ENCODE data around the gene WDR7. TPM values are rescaled to one million over a fixed set of nuclear protein-coding genes. Genes with fewer than 3 reads are reported as not detected.

Gene WDR7
- total and polyA plus RNA-seq, 9 of the 15 experiments (the other 6 are each of a cell fraction or from before 2014, with no cell fraction given) = 1.4 to 9.4 (median 5.3) TPM

DNA sequence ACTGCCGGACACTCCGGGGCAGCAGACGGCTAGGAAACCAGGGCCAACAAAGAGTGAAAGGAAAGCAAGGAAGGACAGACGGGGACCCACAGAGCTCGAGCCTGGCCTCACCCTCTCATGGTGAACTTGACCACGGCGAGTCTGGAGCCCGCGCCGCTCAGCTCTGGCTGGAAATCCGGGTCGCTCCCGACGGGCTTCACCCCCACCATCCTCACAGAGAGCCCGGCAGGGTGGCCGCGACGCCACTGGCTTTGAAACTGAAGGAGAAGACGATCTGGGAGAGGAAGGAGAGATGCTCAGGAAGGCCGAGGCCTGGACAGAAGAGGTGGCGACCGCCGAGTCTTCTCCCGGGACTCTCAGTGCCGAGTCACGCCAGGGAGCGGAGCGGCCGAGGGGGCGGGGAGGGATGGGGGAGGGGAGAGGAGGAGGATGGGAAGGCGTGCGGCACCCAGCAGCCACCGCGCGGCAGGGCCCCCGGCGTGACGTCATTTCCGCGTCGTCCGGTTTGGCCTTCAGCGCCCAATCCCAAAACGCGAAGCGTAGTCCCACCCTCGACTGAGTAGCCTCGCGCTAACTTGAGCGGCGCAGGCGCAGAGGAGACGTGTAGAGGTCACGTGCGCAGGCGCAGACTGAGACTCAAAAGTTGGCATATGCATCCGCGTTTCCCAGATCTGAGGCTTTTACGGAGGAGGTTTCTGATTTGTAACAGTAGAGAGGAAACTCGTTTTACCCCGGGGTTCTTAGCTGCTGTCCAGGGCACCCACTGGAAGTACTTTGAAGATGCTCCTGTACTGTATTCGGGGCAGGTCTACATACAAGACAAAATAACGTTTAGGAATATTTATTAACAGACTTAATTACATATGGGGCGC is 12.7 kb upstream of the WDR7 start, which contains the start of gene TXNL1 (continued):
- TF ChIP-seq KHSRP (IDR thresholded peaks at IDR 0.05) (peak; percentile 43; the same call in 1 of the 2 replicates), ARID1B (IDR thresholded peaks at IDR 0.05) (no peak), DNMT1 (IDR thresholded peaks at IDR 0.05) (no peak), MTA2 (IDR thresholded peaks at IDR 0.05; ENCODE audit: low read depth) (no peak), LEF1 (IDR thresholded peaks at IDR 0.05) (no peak), CBX5 (IDR thresholded peaks at IDR 0.05; ENCODE audit: borderline replicate concordance, low read depth) (no peak), SRSF1 (IDR thresholded peaks at IDR 0.05; ENCODE audit: low read depth, low read length) (no peak), ZNF316 (IDR thresholded peaks at IDR 0.05) (0 out of 2 replicates have a peak, but pooled peaks have one; percentile 10)
- TF ChIP-seq, protein P1, sequence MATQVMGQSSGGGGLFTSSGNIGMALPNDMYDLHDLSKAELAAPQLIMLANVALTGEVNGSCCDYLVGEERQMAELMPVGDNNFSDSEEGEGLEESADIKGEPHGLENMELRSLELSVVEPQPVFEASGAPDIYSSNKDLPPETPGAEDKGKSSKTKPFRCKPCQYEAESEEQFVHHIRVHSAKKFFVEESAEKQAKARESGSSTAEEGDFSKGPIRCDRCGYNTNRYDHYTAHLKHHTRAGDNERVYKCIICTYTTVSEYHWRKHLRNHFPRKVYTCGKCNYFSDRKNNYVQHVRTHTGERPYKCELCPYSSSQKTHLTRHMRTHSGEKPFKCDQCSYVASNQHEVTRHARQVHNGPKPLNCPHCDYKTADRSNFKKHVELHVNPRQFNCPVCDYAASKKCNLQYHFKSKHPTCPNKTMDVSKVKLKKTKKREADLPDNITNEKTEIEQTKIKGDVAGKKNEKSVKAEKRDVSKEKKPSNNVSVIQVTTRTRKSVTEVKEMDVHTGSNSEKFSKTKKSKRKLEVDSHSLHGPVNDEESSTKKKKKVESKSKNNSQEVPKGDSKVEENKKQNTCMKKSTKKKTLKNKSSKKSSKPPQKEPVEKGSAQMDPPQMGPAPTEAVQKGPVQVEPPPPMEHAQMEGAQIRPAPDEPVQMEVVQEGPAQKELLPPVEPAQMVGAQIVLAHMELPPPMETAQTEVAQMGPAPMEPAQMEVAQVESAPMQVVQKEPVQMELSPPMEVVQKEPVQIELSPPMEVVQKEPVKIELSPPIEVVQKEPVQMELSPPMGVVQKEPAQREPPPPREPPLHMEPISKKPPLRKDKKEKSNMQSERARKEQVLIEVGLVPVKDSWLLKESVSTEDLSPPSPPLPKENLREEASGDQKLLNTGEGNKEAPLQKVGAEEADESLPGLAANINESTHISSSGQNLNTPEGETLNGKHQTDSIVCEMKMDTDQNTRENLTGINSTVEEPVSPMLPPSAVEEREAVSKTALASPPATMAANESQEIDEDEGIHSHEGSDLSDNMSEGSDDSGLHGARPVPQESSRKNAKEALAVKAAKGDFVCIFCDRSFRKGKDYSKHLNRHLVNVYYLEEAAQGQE (IDR thresholded peaks at IDR 0.05; ENCODE audit: borderline replicate concordance) = 0 out of 2 replicates have a peak, but pooled peaks have one; percentile 34
- TF ChIP-seq, protein P1 (CRISPR knock-in tag; IDR thresholded peaks at IDR 0.05; ENCODE audit: low read depth) = no peak
- TF ChIP-seq, protein P2, sequence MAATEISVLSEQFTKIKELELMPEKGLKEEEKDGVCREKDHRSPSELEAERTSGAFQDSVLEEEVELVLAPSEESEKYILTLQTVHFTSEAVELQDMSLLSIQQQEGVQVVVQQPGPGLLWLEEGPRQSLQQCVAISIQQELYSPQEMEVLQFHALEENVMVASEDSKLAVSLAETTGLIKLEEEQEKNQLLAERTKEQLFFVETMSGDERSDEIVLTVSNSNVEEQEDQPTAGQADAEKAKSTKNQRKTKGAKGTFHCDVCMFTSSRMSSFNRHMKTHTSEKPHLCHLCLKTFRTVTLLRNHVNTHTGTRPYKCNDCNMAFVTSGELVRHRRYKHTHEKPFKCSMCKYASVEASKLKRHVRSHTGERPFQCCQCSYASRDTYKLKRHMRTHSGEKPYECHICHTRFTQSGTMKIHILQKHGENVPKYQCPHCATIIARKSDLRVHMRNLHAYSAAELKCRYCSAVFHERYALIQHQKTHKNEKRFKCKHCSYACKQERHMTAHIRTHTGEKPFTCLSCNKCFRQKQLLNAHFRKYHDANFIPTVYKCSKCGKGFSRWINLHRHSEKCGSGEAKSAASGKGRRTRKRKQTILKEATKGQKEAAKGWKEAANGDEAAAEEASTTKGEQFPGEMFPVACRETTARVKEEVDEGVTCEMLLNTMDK (IDR thresholded peaks at IDR 0.05; ENCODE audit: borderline replicate concordance, insufficient read depth, low read depth, low read length, poor library complexity, severe bottlenecking) = no peak
- TF ChIP-seq, protein P3, sequence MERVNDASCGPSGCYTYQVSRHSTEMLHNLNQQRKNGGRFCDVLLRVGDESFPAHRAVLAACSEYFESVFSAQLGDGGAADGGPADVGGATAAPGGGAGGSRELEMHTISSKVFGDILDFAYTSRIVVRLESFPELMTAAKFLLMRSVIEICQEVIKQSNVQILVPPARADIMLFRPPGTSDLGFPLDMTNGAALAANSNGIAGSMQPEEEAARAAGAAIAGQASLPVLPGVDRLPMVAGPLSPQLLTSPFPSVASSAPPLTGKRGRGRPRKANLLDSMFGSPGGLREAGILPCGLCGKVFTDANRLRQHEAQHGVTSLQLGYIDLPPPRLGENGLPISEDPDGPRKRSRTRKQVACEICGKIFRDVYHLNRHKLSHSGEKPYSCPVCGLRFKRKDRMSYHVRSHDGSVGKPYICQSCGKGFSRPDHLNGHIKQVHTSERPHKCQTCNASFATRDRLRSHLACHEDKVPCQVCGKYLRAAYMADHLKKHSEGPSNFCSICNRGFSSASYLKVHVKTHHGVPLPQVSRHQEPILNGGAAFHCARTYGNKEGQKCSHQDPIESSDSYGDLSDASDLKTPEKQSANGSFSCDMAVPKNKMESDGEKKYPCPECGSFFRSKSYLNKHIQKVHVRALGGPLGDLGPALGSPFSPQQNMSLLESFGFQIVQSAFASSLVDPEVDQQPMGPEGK (CRISPR knock-in tag; IDR thresholded peaks at IDR 0.05; ENCODE audit: borderline replicate concordance) = no peak
- TF ChIP-seq, protein P4, sequence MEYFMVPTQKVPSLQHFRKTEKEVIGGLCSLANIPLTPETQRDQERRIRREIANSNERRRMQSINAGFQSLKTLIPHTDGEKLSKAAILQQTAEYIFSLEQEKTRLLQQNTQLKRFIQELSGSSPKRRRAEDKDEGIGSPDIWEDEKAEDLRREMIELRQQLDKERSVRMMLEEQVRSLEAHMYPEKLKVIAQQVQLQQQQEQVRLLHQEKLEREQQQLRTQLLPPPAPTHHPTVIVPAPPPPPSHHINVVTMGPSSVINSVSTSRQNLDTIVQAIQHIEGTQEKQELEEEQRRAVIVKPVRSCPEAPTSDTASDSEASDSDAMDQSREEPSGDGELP (CRISPR knock-in tag; IDR thresholded peaks at IDR 0.05; ENCODE audit: borderline replicate concordance) = no peak

Data from K562 (cell line).